ENCODE measurements around the gene PTPRD.

The PTPRD gene

GRCh38 chr9:8515748-8516147, 2097.1 kb downstream of the PTPRD start:
- H3K9me3 ChIP-seq (ENCODE audit: insufficient read depth, low read length): no peaks in the 10 kb centered on the region
- H3K79me2 ChIP-seq (ENCODE audit: insufficient read depth, low read length): no peaks in the 10 kb centered on the region
- no peak for TF ChIP-seq EZH2phosphoT487 (conservative IDR thresholded peaks at IDR 0.05; ENCODE audit: low read length)
- no peak overlapping the region for H3K27ac ChIP-seq (ENCODE audit: low read depth, low read length)
- H3K4me2 ChIP-seq (ENCODE audit: low read depth, low read length, poor library complexity, severe bottlenecking): no peak overlapping the region
- H2AFZ ChIP-seq (ENCODE audit: low read depth, low read length, severe bottlenecking): no peak overlapping the region
- no peaks in the 10 kb centered on the region for H3F3A ChIP-seq (ENCODE audit: insufficient read depth)
- no peaks in the 10 kb centered on the region for H3K36me3 ChIP-seq (ENCODE audit: low read length)
- no peak overlapping the region for H3K4me3 ChIP-seq (ENCODE audit: insufficient read depth, low read length, poor library complexity, severe bottlenecking)
- no peaks in the 10 kb centered on the region for H4K20me1 ChIP-seq (ENCODE audit: low read depth, low read length)
- 0 out of 2 replicates have a peak, but pooled peaks cover 4% of the 10 kb centered on the region for H3K9me2 ChIP-seq (replicated peaks; ENCODE audit: insufficient read depth, low read length)
- no peak overlapping the region for H3K9ac ChIP-seq (ENCODE audit: low read length)
- no peaks in the 10 kb centered on the region for H3K27me3 ChIP-seq (ENCODE audit: low read length)

- Histone ChIP-seq H4K20me1 (ENCODE audit: low read depth, low read length) (no peaks in the 10 kb centered on the region), H3K9me2 (replicated peaks; ENCODE audit: insufficient read depth, low read length) (no peaks in the 10 kb centered on the region), H3K9ac (ENCODE audit: low read length) (no peak overlapping the region), H3F3A (ENCODE audit: insufficient read depth) (no peaks in the 10 kb centered on the region), H3K27ac (ENCODE audit: low read depth, low read length) (no peak overlapping the region), H2AFZ (ENCODE audit: low read depth, low read length, severe bottlenecking) (no peak overlapping the region), H3K4me3 (ENCODE audit: insufficient read depth, low read length, poor library complexity, severe bottlenecking) (no peak overlapping the region), H3K36me3 (ENCODE audit: low read length) (no peaks in the 10 kb centered on the region), H3K9me3 (ENCODE audit: insufficient read depth, low read length) (no peaks in the 10 kb centered on the region), H3K79me2 (ENCODE audit: insufficient read depth, low read length) (no peaks in the 10 kb centered on the region), H3K27me3 (ENCODE audit: low read length) (no peaks in the 10 kb centered on the region), H3K4me2 (ENCODE audit: low read depth, low read length, poor library complexity, severe bottlenecking) (no peak overlapping the region)
- TF ChIP-seq CTCF (IDR thresholded peaks at IDR 0.05; ENCODE audit: insufficient read depth, low read length, poor library complexity, severe bottlenecking) (no peak), EZH2phosphoT487 (conservative IDR thresholded peaks at IDR 0.05; ENCODE audit: low read length) (no peak)
Observed at GRCh38 chr9:8514760-8515159, 2098.0 kb downstream of the PTPRD start.

GRCh38 chr9:8508671-8509290, 2104.0 kb downstream of the PTPRD start:
- H2AFZ ChIP-seq (ENCODE audit: low read depth, low read length, severe bottlenecking): no peak overlapping the region
- TF ChIP-seq CTCF (IDR thresholded peaks at IDR 0.05; ENCODE audit: insufficient read depth, low read length, poor library complexity, severe bottlenecking) (no peak), EZH2phosphoT487 (conservative IDR thresholded peaks at IDR 0.05; ENCODE audit: low read length) (no peak)
- H3K9ac ChIP-seq (ENCODE audit: low read length): no peak overlapping the region
- no peaks in the 10 kb centered on the region for H3K27me3 ChIP-seq (ENCODE audit: low read length)
- no peaks in the 10 kb centered on the region for H3K79me2 ChIP-seq (ENCODE audit: insufficient read depth, low read length)
- H3K9me2 ChIP-seq (replicated peaks; ENCODE audit: insufficient read depth, low read length): no peaks in the 10 kb centered on the region
- H3K4me2 ChIP-seq (ENCODE audit: low read depth, low read length, poor library complexity, severe bottlenecking): no peak overlapping the region
- H3K27ac ChIP-seq (ENCODE audit: low read depth, low read length): no peak overlapping the region
- H3K9me3 ChIP-seq (ENCODE audit: insufficient read depth, low read length): no peaks in the 10 kb centered on the region
- no peak overlapping the region for H3K4me3 ChIP-seq (ENCODE audit: insufficient read depth, low read length, poor library complexity, severe bottlenecking)
- no peaks in the 10 kb centered on the region for H3K36me3 ChIP-seq (ENCODE audit: low read length)
- no peaks in the 10 kb centered on the region for H3F3A ChIP-seq (ENCODE audit: insufficient read depth)
- H4K20me1 ChIP-seq (ENCODE audit: low read depth, low read length): no peaks in the 10 kb centered on the region

GRCh38 chr9:8494571-8494970, 2118.2 kb downstream of the PTPRD start:
- Histone ChIP-seq H3K4me3 (ENCODE audit: insufficient read depth, low read length, poor library complexity, severe bottlenecking) (no peak overlapping the region), H3K9ac (ENCODE audit: low read length) (no peak overlapping the region), H3K79me2 (ENCODE audit: insufficient read depth, low read length) (no peaks in the 10 kb centered on the region), H3K27me3 (ENCODE audit: low read length) (no peaks in the 10 kb centered on the region), H3K9me2 (replicated peaks; ENCODE audit: insufficient read depth, low read length) (no peaks in the 10 kb centered on the region), H3K36me3 (ENCODE audit: low read length) (no peaks in the 10 kb centered on the region), H2AFZ (ENCODE audit: low read depth, low read length, severe bottlenecking) (no peak overlapping the region), H3K27ac (ENCODE audit: low read depth, low read length) (no peak overlapping the region), H3F3A (ENCODE audit: insufficient read depth) (no peaks in the 10 kb centered on the region), H3K4me2 (ENCODE audit: low read depth, low read length, poor library complexity, severe bottlenecking) (no peak overlapping the region), H3K9me3 (ENCODE audit: insufficient read depth, low read length) (no peaks in the 10 kb centered on the region), H4K20me1 (ENCODE audit: low read depth, low read length) (no peaks in the 10 kb centered on the region)
- TF ChIP-seq CTCF (IDR thresholded peaks at IDR 0.05; ENCODE audit: insufficient read depth, low read length, poor library complexity, severe bottlenecking): no peak
- no peak for TF ChIP-seq EZH2phosphoT487 (conservative IDR thresholded peaks at IDR 0.05; ENCODE audit: low read length)
